GM12892 (cell line): Measurements from ENCODE around the gene SYNDIG1.

Experiments
- POLR2A ChIP-seq: IDR thresholded peaks from 2 replicates; pipeline ENCODE4 v1.6.1; 2011; ENCODE audit warnings: low read depth, low read length, control low read depth
- POLR2AphosphoS5 ChIP-seq: IDR thresholded peaks from 2 replicates; pipeline ENCODE4 v1.6.1; 2011; ENCODE audit warnings: low read depth, low read length, control low read depth
- TAF1 ChIP-seq: IDR thresholded peaks from 2 replicates; pipeline ENCODE4 v1.6.1; 2011; ENCODE audit warnings: low read depth, mild to moderate bottlenecking, control low read depth, low read length, borderline replicate concordance

DNA sequence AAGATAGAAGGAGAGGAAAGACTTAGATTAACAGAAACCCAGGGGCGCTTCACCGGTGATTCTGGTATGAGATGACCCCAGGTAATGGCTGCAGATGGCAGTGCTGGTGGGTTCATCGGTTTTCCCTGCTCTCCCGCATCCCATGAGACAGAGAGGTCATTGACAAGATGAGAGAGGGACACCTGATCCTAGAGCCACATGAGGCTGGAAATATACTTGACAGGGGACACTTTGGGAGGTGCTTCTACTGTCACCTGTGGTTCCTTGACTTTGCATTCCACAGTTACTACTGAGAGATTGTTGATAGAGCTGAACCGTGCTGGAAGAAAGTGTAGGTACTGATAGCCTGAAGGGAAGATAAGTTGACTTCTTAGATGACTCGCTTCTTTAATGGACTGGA, 74.3 kb downstream of the SYNDIG1 start:
- TF ChIP-seq POLR2AphosphoS5 (no peak), TAF1 (no peak), POLR2A (no peak)
